Measurements from ENCODE around the gene GPER1. TPM values are rescaled to one million over a fixed set of nuclear protein-coding genes. Genes with fewer than 3 reads are reported as not detected.

Gene GPER1
- polyA plus RNA-seq, 2 of the 4 experiments (the other 2 are of a cell fraction): 0.23 to 0.50 TPM

GRCh38 chr7:1068013-1068412 lies 19.9 kb upstream of the GPER1 start (continued):
- TF ChIP-seq, protein P1, sequence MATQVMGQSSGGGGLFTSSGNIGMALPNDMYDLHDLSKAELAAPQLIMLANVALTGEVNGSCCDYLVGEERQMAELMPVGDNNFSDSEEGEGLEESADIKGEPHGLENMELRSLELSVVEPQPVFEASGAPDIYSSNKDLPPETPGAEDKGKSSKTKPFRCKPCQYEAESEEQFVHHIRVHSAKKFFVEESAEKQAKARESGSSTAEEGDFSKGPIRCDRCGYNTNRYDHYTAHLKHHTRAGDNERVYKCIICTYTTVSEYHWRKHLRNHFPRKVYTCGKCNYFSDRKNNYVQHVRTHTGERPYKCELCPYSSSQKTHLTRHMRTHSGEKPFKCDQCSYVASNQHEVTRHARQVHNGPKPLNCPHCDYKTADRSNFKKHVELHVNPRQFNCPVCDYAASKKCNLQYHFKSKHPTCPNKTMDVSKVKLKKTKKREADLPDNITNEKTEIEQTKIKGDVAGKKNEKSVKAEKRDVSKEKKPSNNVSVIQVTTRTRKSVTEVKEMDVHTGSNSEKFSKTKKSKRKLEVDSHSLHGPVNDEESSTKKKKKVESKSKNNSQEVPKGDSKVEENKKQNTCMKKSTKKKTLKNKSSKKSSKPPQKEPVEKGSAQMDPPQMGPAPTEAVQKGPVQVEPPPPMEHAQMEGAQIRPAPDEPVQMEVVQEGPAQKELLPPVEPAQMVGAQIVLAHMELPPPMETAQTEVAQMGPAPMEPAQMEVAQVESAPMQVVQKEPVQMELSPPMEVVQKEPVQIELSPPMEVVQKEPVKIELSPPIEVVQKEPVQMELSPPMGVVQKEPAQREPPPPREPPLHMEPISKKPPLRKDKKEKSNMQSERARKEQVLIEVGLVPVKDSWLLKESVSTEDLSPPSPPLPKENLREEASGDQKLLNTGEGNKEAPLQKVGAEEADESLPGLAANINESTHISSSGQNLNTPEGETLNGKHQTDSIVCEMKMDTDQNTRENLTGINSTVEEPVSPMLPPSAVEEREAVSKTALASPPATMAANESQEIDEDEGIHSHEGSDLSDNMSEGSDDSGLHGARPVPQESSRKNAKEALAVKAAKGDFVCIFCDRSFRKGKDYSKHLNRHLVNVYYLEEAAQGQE (IDR thresholded peaks at IDR 0.05): no peak
- TF ChIP-seq, protein P2, sequence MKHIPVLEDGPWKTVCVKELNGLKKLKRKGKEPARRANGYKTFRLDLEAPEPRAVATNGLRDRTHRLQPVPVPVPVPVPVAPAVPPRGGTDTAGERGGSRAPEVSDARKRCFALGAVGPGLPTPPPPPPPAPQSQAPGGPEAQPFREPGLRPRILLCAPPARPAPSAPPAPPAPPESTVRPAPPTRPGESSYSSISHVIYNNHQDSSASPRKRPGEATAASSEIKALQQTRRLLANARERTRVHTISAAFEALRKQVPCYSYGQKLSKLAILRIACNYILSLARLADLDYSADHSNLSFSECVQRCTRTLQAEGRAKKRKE (CRISPR knock-in tag; IDR thresholded peaks at IDR 0.05; ENCODE audit: low read depth): no peak
- TF ChIP-seq CEBPB (IDR thresholded peaks at IDR 0.05) (no peak), CHD2 (IDR thresholded peaks at IDR 0.05; ENCODE audit: low read length, partially characterized antibody) (no peak), EHF (CRISPR knock-in tag; IDR thresholded peaks at IDR 0.05) (no peak), CBX2 (IDR thresholded peaks at IDR 0.05; ENCODE audit: borderline replicate concordance, low read depth) (no peak), ZFP36 (IDR thresholded peaks at IDR 0.05; ENCODE audit: borderline replicate concordance, partially characterized antibody) (no peak)

DNA sequence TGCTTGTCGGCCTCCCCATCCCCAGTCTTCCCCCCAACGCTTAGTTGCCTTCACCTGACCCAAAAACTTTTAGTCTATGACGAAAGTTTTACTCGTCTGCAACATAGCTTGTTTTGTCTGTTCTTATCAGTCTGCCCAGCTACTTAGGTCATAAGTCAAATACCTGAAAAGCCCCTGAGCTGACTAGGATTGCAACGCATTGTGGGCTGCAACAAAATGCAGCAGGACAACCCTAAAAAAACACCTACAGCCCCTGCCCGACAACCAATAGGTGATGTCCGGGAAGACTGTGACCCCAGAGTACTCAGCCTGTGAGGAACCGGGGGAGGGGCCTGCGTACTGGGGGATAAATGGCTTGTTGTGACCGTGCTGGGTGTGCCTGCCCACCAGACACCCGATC lies 19.3 kb upstream of the GPER1 start:
- Histone ChIP-seq H3K9me3 (no peaks in the 10 kb centered on the region), H3K4me3 (no peak overlapping the region), H3K27ac (no peak overlapping the region), H3K4me1 (peaks cover 4% of the 10 kb centered on the region; the same call in 1 of the 3 replicates), H3K4me2 (no peak overlapping the region)
- no peak for DNase-seq (ENCODE audit: low read depth in 1 of 2, low spot score in 1 of 2)
- no peak for ATAC-seq
- CTCF ChIA-PET: interaction anchor here (0.9 to 20.4 kb wide), 5 partner anchors 24 to 108 kb away, joined by 3 to 487 read pairs (median 4); partner anchors contain the start of gene GPR146
- TF ChIP-seq RCOR1 (IDR thresholded peaks at IDR 0.05; ENCODE audit: low read depth, low read length) (no peak), EHMT2 (IDR thresholded peaks at IDR 0.05; ENCODE audit: low read depth) (no peak), JUN (IDR thresholded peaks at IDR 0.05) (no peak), PBX3 (IDR thresholded peaks at IDR 0.05) (no peak), SMC3 (IDR thresholded peaks at IDR 0.05) (no peak), RARB (CRISPR knock-in tag; IDR thresholded peaks at IDR 0.05) (no peak), BHLHE40 (IDR thresholded peaks at IDR 0.05; ENCODE audit: low read depth, low read length) (no peak), MYC (IDR thresholded peaks at IDR 0.05; ENCODE audit: borderline replicate concordance, low read length) (no peak), ZSCAN20 (CRISPR knock-in tag; IDR thresholded peaks at IDR 0.05) (no peak), ZFP36 (IDR thresholded peaks at IDR 0.05; ENCODE audit: borderline replicate concordance, partially characterized antibody) (no peak), SREBF2 (IDR thresholded peaks at IDR 0.05) (no peak), PHF8 (IDR thresholded peaks at IDR 0.05; ENCODE audit: borderline replicate concordance, low read depth) (no peak), BCL3 (IDR thresholded peaks at IDR 0.05) (no peak), ELK1 (IDR thresholded peaks at IDR 0.05; ENCODE audit: low read depth, low read length) (no peak), RFX5 (IDR thresholded peaks at IDR 0.05) (no peak), ZNF302 (CRISPR knock-in tag; IDR thresholded peaks at IDR 0.05) (no peak), NPAS2 (CRISPR knock-in tag; IDR thresholded peaks at IDR 0.05; ENCODE audit: borderline replicate concordance) (no peak), NFE2L2 (conservative IDR thresholded peaks at IDR 0.05; ENCODE audit: low read length) (no peak), MAFK (IDR thresholded peaks at IDR 0.05; ENCODE audit: partially characterized antibody) (no peak)
- TF ChIP-seq, protein P2 (CRISPR knock-in tag; IDR thresholded peaks at IDR 0.05; ENCODE audit: low read depth): no peak
- WGBS (ENCODE audit: missing lambda C conversion rate): 70% methylated on average over 11 of the region's 11 CpGs
- POLR2A ChIA-PET: no interaction called here
- FAIRE-seq: no peak

Measured in A549 (cell line).